ENCODE results near the gene C1orf53.

C1orf53 gene

DNA sequence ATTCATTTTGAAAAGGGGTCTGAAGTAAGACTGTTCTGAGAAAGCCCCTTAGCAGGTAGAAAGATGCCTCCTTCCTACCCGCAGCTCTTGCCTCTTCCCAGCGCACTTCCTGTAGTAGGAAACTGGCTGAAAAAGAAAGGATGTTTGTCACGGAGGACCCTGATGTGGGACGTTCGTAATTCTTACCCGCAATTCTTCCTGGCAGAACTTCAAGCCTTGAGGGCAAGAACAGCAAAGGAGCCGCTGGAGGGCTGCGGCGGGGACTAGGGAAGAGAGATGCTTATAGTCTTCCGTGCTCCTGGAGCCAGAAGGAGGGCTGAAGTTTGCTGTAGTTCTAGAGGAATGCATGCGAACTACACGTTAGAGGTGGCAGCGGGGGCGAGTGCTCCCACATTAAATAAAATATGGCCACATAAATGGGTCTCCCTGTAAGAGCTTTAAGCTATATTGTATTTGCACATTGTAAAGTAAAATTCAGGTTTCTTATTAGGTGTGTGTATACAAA lies 6.3 kb downstream of the C1orf53 start:
- no peak for DNase-seq (ENCODE audit: low spot score)

DNA sequence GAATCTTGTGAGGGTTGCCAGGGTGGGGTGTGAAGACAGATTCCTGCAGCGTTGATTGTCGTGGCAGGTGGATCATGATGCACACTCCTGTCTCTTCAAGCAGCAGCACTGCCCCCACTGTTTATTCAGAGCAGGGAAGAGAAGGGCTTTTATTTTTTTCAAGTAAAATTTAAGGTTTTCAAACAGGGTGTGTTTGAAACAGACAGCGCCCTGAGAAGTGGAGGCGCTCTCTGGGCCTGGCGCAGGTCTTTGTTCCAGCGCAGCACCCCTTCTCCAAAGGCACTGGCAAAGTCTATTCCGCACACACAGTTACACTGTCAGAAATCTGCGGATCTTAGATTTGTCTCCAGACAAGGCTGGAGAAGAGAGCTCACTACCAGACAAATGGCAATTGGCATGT lies 7.0 kb downstream of the C1orf53 start:
- no peak for DNase-seq (ENCODE audit: low spot score)

DNA sequence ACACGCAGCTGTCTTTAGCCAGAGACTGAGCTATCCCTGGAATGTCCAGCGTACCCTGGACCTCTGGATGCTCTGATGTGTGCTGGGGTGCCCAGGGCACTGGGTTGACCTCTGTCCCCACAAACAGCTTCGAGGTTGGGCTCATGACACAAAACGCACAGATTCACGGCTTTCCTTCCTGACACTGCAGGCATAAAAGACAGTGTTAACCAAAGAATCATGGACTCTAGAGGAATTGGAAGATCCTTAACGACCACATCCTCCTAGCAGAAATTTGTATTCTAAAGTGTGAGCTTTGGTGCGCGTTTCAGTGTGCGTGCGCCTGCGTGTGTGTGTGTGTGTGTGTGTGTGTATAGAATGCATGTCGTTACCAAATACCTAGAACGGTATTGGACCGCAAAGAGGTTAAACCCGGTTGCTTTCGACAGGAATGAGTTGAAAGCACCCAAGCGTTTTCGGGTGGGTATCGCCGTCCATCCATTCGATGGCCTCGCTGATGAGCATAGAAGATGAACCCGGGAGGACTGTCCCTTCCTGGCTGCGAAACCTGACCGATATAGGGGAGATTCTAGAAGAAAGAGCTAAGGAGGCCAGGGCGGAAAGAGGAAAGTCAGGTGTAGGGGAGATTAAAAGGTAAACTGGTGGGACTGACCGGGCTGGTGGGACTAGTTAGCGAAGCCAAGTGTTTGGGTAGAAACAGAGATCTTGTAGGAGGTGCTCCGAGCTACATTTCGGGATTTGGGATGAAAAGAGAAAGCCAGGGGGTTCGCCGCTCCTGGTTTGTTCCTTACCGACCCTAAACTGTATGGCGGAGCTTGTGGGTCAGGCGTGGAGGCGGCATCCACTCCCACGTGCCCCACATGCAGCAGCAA lies 7.9 kb downstream of the C1orf53 start:
- DNase-seq (ENCODE audit: low spot score) = no peak

DNA sequence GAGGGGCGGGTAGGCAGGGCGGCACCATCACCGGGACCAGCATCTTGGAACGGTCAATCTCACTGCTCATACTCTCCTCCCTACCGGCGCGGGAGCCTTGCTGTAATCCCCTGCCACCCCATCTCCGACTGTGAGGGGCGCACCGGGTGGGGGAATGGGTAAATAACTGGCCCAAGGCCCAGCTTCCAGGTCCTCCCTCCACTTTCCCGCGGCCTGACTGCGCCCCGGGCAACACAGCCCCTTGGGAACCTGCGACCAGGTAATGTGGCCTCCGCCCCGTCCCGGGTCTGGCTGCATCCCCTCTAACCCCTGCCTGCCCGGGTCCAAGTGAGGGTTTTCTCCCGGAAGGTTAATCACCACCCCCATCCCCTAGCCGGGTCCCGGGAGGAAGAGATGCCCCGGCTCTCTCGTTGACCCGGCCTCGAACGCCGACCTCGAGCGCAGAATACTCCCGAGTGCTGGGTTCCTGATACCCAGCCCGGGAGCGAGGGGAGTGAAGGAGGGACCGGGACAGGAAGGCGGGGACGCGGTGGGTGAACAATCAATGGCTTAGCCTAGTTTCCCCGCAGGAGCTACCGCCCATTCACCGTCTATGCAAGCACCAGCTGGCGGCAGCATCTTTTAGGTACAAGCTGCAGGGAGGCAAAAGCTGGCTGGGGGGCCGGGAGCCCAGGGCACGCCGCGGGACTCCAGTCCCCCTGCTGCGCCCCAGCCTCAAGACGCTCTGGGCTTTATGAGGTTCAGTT lies 8.9 kb downstream of the C1orf53 start:
- DNase-seq (ENCODE audit: low spot score) = no peak

DNA sequence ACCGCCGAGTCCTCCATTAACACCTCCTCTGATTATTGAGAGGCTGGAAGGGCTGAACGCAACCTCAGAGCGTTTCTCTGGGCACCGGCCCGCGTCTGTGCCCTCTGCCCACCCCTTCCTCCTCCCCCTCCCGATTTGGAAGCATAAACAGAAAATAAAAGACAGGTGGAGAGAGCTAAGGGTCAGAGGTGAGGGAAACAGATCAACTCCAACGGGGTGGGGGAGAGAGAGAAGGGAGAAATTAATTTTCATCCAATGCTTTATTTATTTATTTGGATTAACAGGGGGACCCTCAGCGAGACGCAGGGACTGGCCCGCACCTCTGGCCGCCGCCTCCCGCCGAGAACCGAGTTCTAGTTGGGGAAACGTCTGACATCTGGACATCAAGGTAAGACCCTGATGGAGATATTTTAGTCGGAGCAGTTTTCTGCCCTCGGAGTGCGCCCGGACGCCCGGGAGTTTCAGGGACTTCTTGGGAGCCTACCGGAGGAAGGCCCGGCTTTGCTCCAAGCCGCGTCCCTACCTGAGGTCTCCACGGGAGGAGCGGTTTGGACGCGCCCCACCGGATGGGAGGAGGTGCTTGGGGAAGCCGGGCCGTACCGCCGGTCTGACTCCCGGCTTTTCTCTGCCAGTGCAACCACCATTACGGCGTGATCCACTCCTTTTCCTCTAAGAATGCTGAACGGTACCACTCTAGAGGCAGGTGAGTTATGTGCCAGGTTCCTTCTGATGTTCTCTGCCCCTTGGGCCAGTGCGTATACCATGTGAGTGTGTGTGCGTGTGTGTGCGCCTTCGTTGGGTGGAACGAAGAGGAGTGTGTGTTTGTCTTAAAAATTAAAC lies 9.6 kb downstream of the C1orf53 start:
- no peak for DNase-seq (ENCODE audit: low spot score)

DNA sequence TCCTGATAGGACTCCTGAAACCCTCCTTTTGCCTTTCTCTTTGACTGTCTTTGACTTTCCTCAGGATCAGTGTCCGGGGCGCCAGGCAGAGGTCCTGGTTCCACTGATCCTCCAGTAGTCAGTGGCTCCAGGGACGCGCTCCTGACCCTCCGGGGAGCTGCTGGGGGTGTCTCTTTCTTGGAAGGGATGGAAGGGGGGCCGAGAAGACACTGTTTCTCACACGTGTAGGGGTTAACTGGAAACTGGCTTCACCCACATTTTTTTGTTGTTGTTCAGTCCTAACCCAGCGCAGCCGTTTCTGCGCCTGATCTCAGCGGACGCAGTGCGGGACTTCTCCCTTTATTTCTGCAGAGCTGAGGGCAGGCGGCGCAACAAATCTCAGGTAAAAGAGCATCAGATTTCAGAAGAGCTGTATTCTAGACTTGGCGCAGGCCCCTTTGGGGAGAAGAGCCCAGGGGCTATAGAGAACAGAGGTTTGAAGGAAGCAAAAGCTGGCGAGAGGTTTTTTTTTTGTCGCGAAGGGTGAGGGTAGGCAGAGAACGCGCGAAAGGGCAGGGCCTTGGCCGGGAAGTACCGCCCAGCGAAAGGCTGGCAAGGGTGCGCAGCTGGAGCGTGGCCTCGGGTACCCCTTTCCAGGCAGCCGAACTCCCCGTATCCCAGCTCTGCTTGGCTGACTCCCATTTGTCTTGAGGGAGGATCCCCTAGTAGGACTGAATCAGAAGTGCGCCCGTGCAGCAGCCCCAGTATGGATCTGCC lies 10.5 kb downstream of the C1orf53 start:
- DNase-seq (ENCODE audit: low spot score) = no peak

DNA sequence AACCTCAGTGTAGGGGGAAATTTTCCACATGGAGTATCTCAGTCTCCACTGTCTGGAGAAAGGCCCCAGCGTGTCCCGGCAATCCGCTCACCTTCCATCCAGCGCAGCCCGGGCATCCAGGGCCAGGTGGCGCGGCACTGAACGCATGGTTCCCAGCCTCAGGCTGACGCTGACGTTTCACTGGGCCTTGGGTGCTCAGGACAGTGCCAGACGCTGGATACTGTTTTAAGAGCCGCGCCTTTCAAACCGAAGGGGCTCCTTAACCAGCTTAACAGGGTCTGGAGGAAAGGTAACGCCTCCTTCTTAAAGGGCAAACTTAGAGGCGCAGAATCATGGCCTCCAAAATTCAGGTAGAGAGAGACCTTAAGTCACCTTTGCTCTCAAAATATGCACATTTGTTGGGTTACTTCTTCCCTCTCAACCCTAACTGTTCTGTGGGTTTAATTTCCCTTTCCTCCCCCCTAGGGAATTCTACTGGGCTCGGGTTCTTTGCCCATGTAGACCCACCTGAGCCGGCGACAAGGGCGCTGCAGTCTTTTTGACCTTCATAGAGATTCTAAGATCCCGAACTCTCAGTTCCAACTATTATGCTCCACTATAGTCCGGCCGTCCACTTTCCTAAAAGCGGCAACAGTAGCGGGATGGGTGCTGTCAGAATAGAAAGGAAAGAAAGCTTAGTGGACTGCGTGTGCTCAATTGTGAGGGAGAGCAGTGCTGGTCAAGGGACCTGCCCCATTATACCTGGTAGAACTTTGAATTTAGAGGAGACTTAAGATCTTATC lies 11.3 kb downstream of the C1orf53 start:
- no peak for DNase-seq (ENCODE audit: low spot score)

DNA sequence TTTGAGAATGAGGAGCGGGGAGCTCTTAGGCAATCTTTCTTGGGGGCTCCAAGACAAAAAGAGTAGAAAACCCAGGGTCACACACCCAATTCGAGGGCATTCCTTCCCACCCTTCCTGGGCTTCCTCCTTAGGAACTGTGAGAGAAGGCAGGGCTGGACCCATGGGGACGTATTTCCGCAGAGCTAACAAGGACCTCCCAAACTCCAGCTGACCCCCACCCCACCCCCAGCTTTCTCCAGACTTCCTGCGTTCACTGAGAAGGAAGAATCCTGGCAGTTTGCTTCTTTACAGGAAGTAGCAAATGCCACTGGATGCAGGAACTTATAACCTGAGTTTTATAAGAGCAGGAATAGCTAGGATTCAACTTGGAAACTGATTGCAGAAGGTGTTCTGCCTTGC lies 12.1 kb downstream of the C1orf53 start:
- DNase-seq (ENCODE audit: low spot score) = no peak

DNA sequence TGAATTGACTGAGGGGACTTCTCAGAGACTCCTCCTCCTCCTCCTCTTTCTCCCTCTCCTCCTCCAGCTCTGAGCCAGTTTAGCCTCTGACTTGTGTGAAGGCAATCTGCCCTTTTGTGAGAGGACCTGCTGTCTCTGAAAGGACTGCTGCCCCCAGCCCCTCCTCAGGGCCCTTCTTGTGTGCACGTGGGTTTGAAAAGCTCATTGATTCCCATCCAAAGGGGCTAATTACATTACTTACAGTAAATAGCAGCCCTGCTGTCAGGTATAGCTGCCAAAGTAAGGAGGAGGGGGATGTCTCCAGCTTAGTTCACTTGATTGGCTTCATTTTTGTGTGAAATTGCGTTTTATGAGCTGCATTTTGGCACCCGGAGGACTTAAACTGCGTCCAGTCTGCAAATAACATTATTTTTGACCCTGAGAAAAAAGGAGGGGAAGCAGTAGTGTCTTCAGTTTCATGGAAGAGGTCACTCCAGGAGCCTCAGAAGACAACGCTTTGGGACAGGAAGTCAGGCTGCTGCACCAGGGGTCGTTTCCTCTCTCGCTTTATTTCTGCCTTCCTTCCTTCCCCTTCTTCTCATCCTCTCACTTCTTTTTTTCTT lies 12.9 kb downstream of the C1orf53 start:
- DNase-seq (ENCODE audit: low spot score) = no peak

DNA sequence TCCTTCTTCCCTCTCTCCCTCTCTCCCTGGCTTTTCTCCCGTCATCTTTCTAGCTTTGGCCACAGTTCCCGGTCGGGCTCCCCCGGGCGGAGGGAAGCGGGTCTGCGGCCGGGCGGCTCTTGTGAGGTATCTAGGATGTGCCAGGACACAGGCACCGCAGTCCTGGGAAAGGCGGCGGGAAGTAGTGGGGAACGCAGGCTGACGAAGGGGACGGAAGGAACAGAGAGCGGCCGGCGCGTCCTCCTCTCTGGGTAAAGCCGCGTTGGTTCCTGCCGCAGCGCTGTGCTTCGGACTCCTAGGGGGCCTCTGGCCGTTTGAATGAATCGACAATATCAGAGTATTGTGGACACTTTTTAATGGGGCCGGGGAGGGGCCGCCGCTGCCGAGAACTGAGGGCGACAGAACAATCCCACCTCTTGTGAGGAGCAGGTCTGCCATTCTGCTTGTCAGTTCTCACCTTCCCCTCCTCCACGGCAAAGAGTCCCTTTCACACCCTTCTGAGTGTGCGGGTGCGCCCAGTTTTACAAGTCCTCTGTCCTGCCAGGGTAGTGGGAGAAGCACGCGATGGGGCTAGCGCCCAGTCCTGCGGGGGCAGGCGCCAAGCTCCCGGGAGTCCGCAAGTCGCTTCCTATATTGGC lies 13.6 kb downstream of the C1orf53 start:
- no peak for DNase-seq (ENCODE audit: low spot score)

DNA sequence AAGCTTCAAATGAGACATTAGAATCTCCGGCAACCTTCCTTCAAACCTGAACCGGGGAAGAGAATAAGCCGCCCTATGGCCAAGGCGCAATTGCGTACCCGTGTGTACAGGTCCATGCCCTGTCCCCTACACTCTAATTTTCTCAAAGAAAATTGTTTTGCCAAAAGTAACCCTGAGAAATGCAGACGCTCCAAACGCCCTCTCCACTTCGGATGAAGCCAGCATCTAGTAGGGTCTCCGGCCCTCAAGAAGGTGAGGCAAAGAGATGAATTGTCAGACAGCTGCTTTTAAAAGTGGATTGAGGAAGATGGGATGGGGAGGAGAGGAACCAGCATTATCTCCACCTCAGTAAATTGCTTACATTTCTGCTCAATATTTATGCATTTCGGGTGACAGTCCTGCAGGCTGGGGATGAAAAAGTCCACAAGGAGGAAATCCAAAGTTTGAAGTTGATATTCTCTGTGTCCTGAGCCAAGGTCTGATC lies 14.1 kb downstream of the C1orf53 start:
- DNase-seq (ENCODE audit: low spot score) = no peak

DNA sequence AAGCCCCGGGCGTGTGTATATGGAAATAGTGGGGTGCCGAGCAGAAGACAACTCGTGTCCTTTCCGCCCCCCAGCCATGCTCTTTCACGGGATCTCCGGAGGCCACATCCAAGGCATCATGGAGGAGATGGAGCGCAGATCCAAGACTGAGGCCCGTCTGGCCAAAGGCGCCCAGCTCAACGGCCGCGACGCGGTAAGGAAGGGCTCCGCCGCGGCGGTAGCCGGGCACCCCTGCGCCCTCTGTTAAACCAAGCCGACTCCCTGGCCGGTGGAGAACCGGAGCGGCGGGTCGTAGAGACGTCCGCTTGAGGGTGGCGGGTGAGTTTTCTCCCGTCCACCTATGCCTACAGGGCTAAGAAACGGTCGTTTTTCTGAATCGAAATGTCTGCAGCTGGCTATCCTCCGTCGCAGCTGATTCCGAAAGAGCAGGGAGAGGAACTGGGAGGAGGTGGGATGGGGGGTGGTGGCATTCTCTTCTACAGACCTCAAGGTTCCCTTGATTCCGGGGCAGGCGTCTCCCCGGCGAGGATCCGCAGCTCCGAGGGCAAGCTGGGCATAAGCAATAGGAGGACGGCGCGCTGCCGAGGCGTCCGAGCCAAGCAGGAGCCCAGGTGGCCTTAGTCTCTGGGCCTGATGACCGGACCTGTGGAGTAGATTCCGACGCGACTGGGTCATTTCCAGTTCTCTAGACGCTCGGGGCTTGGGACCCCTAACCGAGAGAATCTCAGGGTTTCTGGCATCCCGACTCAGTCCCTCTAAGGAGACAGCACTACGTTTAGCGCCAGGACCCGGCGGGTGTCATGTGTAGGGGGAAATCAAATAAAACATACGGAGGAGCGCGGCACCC lies 15.6 kb downstream of the C1orf53 start:
- DNase-seq (ENCODE audit: low spot score) = no peak

DNA sequence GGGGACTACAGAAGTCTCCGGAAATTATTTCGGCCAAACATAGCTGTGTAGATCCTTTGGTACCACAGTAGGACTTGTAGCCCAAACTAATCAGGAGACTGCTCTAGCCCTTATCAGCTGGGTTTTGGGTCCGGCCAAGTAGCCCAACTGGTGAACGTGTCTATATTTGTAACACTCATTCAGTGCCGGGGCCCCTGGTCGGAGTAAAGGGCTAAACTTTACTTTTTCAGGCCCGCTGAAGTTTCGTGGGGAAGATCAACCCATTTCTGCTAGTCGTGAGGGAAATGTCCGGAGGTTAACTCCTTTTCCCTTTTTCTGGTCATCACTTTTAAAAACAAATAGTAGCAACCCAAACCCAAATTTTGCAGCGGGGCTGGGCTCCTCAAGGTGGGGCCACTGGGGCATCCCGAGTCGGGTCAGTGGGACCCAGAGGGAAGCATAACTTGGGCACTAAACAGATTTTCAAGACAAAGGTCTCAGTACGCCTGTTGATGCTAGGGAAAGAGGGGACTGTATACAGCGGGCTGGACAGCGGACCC lies 16.4 kb downstream of the C1orf53 start:
- DNase-seq (ENCODE audit: low spot score) = no peak

DNA sequence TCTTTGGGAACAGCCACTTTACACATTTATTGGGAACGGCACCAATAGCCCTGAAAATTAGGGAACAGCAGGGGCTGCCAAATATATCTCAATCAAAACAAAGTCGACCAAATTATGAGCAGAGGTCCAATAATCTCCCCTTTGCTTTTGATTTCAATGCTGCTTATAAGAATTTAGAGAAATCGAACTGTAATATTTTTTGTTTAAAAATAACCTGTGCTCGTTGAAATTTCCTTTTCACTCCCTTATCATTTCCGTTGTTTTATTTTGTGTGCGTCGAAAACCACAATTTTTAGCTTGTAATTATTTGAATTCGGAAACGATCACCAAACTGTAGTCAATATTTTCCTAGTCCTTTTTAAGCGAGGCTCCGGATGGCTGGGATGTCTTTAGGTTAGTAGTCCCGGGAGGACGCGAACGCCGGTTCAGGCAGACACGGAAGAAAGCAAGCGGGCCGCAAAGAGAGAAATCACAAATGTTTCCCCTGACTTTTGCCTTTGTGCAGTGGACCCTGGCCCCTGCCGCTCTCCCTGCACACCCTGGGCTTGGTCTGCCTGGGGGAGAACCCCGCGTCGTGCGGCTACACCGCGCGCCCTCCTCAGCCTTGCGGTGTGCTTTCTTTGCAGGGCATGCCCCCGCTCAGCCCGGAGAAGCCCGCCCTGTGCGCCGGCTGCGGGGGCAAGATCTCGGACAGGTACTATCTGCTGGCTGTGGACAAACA lies 17.1 kb downstream of the C1orf53 start:
- no peak for DNase-seq (ENCODE audit: low spot score)

DNA sequence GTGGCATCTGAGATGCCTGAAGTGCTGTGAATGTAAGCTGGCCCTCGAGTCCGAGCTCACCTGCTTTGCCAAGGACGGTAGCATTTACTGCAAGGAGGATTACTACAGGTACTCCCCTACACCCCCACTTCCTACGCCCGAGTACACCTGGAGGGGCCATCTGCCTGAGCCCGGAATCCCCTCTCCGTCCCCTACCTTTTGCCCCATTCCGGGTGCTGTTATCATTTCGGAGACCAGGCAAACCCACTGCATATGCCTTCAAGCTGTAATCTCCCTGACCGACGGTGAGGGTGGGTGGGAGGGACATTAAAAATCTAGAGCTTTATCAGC lies 17.6 kb downstream of the C1orf53 start:
- no peak for DNase-seq (ENCODE audit: low spot score)

DNA sequence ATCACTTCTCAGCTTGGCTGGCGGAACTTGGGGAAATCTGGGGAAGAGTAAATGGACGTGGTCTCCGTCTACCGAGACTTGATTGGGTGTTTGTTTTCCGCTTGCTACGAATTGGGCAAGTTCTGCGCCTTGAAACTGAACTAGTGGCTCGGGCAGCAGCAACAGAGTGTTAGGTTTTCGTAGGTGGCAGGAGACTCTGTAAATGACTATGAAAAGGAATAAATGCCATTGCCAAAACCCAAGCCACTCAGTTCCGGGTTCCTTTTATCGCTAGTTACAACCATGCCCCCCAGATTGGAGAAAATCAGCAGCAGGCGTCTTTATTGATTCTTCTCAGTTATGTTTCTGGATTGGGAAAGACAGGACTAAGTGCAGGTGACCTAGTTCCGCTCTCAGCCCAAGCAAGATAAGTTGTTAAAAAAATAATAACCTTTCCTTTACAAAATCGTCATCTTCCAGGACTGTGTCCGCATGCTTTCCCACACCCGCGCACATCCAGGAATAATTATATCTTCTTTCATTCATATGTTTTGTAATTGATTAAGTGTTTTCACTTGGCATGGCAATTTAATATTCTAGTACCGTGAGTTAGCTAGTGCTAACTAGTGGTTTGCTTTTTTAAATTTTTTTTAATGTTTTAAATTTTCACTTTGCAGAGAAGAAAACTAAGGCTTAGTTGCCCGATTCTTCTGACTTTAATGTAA lies 18.1 kb downstream of the C1orf53 start:
- no peak for DNase-seq (ENCODE audit: low spot score)
